Measurements from ENCODE around the gene SPATA3. TPM values are rescaled to one million over a fixed set of nuclear protein-coding genes. Genes with fewer than 3 reads are reported as not detected.
"Not testable (repeated sequence)": the region's sequence is repeated elsewhere in the genome, so short reads cannot be mapped to it uniquely, and the experiment has no call there.

The SPATA3 gene
- polyA plus RNA-seq, 3 donors: not detected

DNA sequence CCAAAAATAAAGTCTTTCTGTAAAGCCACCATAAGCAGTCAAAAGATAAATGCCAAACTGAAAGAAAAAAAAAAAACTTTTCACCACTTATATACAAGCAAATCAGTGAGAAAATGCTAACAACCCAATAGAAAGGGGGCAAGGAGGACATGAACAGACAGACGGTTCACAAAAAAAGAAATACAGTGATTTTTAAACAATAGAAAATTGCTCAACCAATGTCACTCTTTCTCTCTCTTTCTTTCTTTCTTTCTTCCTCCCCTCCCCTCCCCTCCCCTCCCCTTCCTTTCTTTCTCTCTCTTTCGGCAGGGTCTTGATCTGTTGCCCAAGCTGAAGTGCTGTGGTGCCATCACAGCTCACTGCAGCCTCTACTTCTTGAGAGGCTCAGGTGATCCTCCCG, 28.8 kb upstream of the SPATA3 start:
- DNase-seq (ENCODE audit: low read depth in 3 of 3, low spot score in 2 of 3): no peak

DNA sequence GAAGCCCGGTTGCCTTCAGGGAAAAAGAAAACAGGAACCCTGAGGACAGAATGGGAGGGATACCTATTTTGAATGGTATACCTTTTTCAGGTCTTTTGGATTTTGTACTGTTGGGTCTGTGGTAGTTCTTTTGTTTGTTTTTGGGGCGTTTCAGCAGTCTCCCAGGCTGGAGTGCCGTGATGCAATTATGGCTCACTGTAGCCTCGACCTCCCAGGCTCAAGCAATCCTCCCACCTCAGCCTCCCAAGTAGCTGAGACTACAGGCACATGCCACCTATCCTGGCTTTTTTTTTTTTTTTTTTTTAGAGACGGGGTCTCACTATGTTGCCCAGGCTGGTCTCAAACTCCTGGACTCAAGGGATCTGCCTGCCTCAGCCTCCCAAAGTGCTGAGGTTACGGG, 27.6 kb upstream of the SPATA3 start:
- not testable (repeated sequence) for DNase-seq (ENCODE audit: low read depth in 3 of 3, low spot score in 2 of 3)

- no peak for DNase-seq (ENCODE audit: low read depth in 3 of 3, low spot score in 2 of 3)
These were observed 26.8 kb upstream of the SPATA3 start for GRCh38 chr2:230968921-230969658.

- no peak for DNase-seq (ENCODE audit: low read depth in 3 of 3, low spot score in 2 of 3)
These were observed 26.3 kb upstream of the SPATA3 start for GRCh38 chr2:230969659-230970015.

DNA sequence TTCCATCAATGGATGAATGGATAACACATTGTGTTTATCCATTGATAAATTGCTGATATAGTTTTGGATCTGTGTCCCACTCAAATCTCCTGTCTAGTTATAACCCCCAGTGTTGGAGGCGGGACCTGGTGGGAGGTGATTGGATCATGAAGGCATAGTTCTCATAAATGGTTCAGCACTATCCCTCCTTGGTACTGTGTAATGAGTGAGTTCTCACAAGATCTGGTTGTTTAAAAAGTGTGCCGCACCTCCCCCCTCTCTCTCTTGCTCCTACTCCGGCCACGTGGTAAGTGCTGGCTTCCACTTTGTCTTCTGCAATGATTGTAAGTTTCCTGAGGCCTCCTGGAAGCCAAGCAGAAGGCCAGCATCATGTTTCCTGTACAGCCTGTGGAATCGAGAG, 23.9 kb upstream of the SPATA3 start:
- DNase-seq (ENCODE audit: low read depth in 3 of 3, low spot score in 2 of 3): no peak

DNA sequence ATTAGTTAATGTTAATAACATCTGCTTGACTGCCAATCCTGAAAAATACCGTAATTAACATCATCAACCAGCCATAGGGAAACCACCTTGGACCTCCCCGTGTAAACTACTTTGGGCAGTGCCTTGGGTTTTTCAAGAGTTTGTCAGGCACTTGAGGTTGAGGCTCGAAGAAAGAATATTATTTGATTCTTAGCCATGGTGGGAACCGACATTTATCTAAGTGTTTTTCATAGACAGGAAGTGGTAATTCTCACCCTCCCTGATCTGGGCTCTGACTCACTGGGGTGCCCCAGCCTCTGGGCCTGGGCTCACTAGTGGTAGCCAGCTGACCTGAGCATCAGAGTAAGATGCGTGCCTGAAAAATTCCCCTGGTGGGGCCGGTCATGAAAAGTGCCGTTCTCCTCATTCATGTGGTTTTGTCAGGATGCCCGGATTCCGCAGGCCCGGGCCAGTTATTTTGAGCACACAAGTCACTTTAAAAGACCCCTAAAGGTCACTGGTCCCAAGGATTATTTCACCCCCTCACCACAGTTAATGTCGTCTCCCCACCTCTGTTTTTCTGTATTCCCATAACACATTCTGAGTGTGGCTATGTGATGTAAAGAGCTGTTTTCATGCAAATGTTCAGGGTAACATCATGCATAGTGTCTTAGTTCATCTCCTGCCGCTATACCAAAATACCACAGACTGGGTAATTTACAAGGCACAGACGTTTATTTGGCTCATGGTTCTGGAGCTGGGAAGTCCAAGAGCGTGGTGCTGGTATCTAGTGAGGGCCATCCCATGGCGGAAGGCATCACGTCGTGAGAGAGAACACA, 21.6 kb upstream of the SPATA3 start:
- DNase-seq (ENCODE audit: low read depth in 3 of 3, low spot score in 2 of 3): no peak

- no peak for DNase-seq (ENCODE audit: low read depth in 3 of 3, low spot score in 2 of 3)
These were observed 20.0 kb upstream of the SPATA3 start for GRCh38 chr2:230975927-230976326.

DNA sequence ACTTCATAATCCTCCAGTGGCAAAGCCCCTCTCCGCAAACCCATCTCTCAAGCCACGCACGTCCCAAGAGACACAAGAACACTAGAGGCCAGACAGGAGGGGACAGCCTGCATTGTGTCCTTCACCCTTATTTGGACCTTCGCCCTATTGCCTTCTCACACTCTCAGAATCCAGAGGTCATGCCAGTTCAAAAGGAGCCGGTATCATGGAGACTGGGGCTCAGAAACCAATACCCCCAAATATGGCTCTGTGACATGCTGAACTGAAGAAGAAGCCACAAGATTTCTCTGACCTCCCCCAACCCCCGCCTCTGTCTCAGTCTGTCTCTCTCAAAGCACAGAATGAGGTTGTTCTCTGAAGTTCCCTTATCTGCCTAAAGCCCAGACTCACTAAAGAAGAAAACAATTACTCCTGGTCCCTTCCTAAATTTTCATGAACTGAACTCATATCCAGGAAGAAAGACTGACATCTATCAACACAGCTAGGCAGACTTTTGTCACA, 19.2 kb upstream of the SPATA3 start:
- no peak for DNase-seq (ENCODE audit: low read depth in 3 of 3, low spot score in 2 of 3)

- no peak for DNase-seq (ENCODE audit: low read depth in 3 of 3, low spot score in 2 of 3)
These were observed 15.5 kb upstream of the SPATA3 start for GRCh38 chr2:230980468-230980867.

GRCh38 chr2:230981704-230982103, 14.2 kb upstream of the SPATA3 start:
- no peak for DNase-seq (ENCODE audit: low read depth in 3 of 3, low spot score in 2 of 3)

- no peak for DNase-seq (ENCODE audit: low read depth in 3 of 3, low spot score in 2 of 3)
These were observed 13.8 kb upstream of the SPATA3 start for GRCh38 chr2:230982126-230982525.

GRCh38 chr2:230982528-230982927, 13.4 kb upstream of the SPATA3 start:
- DNase-seq (ENCODE audit: low read depth in 3 of 3, low spot score in 2 of 3): no peak

GRCh38 chr2:230983566-230983965, 12.4 kb upstream of the SPATA3 start:
- no peak for DNase-seq (ENCODE audit: low read depth in 3 of 3, low spot score in 2 of 3)

DNA sequence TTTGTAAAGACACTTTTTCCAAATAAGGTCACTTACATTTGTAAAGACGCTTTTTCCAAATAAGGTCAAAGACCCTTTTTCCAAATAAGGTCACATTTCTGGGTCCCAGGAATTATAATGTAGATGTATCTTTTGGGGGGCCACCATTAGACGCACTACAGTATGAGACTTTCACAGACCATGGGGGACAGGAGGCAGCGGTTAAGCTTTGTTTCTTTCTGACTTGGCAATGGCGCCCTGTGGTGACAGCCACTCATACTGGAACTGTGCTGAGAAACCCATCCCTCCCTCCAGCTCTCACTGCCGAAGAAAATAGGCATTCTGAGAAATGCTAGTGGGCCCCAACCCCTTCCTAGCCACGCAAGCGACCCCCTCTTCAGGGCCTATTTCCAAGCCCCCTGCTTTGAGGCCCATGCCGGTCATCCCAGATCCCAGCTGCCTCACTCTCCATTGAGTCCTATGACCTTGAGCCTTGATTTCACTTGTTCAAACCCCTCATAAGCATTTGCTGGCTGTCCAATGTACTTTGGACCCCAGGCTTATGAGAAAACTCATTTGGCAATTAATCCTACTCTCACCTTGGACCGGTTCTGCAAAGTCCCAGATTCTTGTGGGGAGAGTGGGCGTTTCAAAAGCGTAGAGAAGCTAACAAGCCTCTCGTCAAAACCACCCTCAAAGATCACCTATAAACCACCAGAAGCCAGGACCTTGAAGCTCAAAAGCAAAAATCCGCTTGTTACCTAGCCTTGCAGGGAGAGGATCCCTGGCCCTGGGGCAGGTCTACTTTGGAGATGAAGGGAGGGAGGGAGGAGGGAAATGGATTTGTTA, 11.3 kb upstream of the SPATA3 start:
- DNase-seq (ENCODE audit: low read depth in 3 of 3, low spot score in 2 of 3): no peak

DNA sequence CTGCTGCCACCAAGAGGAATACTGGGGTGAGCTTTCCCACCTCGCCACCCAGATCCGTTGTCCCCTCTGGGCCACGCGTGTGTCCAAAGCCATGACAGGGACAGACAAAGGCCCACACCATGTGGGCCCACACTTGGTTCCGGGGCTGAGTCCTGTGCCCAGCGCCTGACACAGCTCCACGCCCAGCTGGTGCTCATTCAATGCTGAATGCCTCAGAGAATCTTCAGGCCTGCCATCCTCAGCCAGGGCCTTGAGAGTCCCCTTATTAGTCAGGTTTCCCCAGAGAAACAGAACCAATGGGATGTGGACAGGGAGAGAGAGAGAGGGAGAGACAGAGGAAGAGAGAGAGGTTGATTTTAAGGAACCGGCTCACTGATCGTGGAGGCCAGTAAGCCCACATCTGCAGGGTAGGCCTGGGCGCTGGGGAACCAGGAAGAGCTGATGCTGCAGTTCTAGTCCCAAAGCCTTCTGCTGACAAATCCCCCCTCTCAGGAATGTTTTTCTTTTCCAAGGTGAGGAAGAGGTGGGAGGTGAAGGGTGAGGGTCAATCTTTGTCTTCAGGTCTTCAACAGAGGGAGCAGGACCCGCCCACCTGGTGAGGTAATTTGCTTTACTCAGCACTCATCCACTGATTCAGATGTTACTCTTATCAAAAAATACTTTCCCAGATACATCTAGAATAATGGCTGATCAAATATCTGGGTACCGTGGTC, 10.2 kb upstream of the SPATA3 start:
- no peak for DNase-seq (ENCODE audit: low read depth in 3 of 3, low spot score in 2 of 3)

GRCh38 chr2:230986520-230987136, 9.3 kb upstream of the SPATA3 start:
- DNase-seq (ENCODE audit: low read depth in 3 of 3, low spot score in 2 of 3): no peak

DNA sequence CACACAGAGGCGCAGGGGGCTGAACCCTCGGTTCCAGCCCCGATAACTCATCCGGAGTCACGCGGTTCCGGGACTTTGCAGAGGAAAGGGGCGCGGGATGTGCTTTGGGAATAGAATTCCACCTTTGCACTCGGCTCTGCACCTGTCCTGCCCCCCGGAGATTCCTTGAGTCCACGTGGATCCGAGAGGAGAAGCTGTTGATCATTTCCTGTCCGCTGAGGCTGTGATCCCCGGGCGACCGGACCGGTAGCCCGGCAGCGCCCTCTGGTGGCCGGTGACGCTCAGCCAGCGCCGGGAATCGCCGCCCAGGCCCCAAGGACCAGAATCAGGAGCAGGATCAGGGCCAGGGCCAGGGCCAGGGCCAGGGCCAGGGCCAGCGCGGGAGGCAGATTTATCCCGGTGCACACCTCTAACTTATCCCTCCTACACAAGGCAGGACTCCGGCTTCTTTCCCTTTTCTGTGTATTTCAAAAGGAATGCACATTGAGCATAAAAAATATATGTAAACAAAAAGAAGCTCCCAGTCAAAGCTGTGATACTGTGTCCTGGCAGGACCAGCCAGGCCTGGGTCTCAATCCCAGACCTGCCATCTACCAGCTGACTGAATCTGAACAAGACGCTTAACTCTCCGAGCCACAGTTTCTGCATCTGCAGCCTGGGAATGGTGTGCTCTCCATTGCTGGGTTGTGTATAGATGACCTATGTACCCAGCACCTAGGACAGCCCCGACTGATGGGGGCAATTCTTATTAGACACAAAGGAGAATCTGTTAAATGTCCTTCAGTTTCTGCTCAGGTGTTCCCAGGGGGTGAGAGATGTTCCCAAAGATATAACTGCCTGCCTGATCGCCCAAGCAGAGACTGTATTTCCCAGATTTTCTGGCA, 8.5 kb upstream of the SPATA3 start:
- peak; percentile 36 to 54 (median 53) for DNase-seq (ENCODE audit: low read depth in 3 of 3, low spot score in 2 of 3)

DNA sequence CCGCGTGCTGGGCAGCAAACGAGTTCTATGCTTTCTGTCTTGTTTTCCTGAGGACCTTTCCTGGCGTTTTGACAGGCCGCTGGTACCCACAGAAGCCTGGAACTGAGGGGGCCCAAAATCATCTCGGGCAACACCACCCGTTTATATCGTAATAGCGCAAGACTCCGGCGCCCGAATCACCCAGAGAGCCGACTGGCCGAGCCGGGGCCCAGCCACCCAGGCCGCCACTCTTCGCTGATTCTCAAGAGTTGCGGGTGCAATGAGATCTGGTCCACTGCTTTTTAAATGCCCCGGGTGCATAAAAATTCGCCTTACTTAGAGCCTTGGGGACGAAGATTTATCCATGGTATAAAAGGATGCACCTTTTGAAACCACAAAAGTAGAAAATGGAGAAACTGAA, 6.2 kb upstream of the SPATA3 start:
- DNase-seq (ENCODE audit: low read depth in 3 of 3, low spot score in 2 of 3): no peak

Data from right renal cortex interstitium (tissue), 3 donors.